ENCODE data around the gene CD8B2.
"Not testable (repeated sequence)": the region's sequence is repeated elsewhere in the genome, so short reads cannot be mapped to it uniquely, and the experiment has no call there.

The CD8B2 gene

GRCh38 chr2:106513391-106513790, 26.2 kb downstream of the CD8B2 start:
- not testable (repeated sequence) for DNase-seq (ENCODE audit: low spot score)

- DNase-seq (ENCODE audit: low spot score), result not testable (repeated sequence)
Observed at GRCh38 chr2:106514827-106515226, 27.7 kb downstream of the CD8B2 start.

DNA sequence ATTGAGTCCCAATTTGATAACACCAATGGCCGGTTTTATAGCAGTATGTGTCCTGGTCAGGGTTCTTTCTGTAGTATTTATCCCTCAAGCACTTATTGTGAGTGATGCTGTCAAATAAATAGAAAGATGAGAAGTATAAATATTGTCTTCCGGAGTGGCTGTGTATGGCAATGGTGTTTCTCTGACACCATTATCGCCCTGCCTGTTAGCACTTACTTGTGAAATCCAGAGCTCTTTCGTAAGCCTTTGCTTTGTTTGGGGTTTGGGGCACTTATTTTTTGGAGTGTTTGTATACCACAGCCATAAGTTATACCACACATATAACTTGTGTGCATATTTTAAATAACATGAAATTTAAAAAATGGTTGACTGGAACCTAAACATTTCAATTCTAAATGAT, 29.3 kb downstream of the CD8B2 start:
- no peak for DNase-seq (ENCODE audit: low spot score)

DNA sequence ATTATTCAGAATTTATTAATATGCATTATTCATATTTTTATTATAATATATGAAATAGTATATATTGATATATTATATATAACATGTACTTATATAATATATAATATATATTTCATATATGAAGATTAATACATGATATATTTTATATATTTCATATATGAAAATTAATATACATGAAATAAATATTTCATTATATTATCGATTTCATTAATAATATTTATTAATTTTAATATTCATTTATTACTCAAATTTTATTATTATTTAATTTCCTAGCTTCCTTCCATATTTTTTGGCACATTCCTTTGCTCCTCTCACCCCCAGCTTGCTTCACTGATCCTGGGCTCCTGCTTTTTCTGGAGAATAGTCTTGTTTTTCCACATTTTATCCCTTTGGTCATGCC, 29.7 kb downstream of the CD8B2 start:
- DNase-seq (ENCODE audit: low spot score), result no peak

DNA sequence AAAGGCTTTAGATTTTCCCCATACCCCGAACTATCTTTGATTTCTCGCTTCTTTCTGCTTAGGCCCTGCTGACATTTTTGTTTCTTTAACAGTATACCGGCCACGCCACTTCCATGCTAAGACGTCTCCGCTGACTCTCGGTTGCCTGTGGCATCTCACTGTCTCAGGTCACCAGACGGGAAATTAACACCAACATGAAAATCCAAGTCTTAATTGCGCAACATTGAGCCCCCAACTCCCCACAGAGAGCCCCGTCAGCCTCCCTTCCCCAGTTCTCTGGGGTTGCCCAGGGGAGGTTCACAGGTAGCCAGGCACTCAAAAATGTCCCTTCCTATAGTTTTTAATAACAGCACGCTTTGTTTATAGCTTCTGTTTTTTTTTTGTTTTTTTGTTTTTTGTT, 30.2 kb downstream of the CD8B2 start:
- DNase-seq (ENCODE audit: low spot score), result no peak

- no peak for DNase-seq (ENCODE audit: low spot score)
Observed at GRCh38 chr2:106519767-106520166, 32.6 kb downstream of the CD8B2 start.

DNA sequence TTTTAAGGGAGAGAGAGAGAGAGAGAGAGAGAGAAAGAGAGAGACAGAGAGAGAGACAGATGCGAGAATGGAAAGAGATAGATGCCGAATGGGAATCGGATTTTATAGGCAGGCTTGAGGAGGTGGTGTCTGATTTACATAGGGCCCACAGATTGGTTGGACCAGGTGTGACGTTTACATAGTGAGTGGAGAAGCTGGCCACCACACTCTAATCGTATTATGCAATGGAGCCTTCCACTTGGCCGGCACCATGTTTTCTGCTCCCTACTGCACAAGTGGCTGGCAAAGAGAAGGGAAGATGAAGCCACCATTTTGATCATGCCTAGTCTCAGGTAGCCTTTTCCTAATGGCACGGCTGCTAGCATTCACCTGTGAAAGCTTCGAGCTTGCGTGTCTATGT, 33.9 kb downstream of the CD8B2 start:
- DNase-seq (ENCODE audit: low spot score), result no peak

GRCh38 chr2:106523976-106524665, 37.0 kb downstream of the CD8B2 start:
- DNase-seq (ENCODE audit: low spot score), result no peak

DNA sequence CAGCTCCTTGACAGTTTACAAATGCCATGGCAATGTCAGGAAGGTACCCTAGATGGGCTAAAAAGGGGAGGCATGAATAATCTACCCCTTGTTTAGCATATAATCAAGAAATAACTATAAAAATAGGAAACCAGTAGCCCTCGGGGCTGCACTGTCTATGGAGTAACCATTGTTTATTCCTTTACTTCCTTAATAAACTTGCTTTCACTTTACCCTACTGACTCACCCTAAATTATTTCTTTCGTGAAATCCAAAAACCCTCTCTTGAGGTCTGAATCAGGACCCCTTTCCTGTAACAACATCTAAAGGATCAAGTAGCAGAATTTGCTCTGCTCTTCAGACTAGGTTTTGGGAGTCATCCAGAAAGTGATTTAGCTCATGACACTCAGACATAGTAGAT, 43.7 kb downstream of the CD8B2 start:
- no peak for DNase-seq (ENCODE audit: low spot score)

GRCh38 chr2:106531676-106532214, 44.6 kb downstream of the CD8B2 start:
- DNase-seq (ENCODE audit: low spot score), result no peak

DNA sequence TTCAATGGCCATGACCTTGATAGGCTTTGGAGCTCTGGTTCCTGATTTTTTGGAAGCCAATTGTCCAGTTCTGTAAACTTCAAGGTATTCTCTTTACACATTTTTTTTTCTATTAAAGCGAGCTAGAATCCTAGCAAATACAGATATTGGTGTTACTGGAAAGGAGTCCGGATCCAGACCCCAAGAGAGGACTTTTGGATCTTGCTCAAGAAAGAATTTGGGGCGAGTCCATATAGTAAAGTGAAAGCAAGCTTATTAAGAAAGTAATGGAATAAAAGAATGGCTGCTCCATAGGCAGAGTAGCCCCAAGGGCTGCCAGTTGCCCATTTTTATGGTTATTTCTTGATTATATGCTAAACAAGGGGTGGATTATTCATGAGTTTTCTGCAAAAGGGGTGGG, 45.1 kb downstream of the CD8B2 start:
- no peak for DNase-seq (ENCODE audit: low spot score)

- no peak for DNase-seq (ENCODE audit: low spot score)
Observed at GRCh38 chr2:106534471-106534870, 47.3 kb downstream of the CD8B2 start.

DNA sequence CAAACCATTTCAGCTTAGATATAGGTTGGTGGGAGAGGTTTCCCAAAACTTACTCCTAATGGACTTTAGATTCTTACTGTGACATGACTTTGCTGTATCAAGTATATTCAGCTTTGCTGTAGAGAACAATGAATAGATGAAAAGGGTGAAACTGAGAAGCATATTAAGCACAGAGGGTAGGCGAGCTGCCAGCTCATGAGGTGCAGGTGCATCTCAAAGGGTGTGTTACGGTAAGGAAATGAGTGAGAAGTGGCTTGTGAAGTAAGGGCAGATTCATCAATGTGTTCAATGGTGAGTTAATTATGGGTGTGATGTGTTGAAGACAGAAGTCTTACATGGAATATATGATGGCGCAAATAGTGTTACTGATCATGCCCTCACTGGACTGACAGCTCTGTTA, 49.3 kb downstream of the CD8B2 start:
- DNase-seq (ENCODE audit: low spot score), result no peak

DNA sequence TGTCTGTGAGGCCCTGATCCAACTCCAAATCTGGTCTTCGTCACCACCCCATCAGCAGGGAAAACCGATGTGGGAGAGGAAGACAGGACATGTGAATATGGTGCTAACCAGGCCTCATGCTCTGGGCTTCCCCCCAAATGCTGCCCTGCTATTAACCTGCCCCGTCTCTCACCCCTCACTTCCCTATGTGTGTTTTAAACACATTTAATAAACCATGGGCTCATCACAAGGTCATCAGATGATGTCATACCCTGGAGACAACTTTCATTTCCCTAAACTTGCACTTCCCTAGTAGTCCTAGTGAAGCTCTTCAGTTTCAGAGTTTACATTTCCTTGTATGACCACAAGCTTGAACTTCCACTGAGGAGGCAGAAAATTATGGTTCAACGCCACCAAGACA, 49.9 kb downstream of the CD8B2 start:
- DNase-seq (ENCODE audit: low spot score), result peak; percentile 2

- no peak for DNase-seq (ENCODE audit: low spot score)
Observed at GRCh38 chr2:106537791-106538191, 50.6 kb downstream of the CD8B2 start.

GRCh38 chr2:106540886-106541285, 53.7 kb downstream of the CD8B2 start:
- no peak for DNase-seq (ENCODE audit: low spot score)

DNA sequence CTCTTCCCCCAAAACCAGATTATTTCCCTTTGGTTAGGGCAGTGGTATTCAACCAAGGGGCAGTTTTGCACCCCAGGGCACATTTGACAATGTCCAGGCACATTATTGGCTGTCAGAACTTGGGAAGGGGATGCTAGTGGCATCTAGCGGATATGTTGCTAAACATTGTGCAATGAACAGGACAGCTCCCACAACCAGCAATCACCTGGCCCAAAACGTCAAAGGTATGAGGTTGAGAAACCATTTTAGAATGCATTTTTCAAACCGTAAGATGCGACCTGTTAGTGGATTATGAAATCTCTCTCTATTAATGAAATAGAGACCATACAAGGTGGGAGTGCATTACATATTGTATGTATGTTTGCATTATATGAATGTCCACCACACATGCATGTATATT, 54.2 kb downstream of the CD8B2 start:
- DNase-seq (ENCODE audit: low spot score), result no peak

GRCh38 chr2:106542746-106543359, 55.7 kb downstream of the CD8B2 start:
- DNase-seq (ENCODE audit: low spot score), result peak; percentile 72

GRCh38 chr2:106545007-106545406, 57.8 kb downstream of the CD8B2 start:
- no peak for DNase-seq (ENCODE audit: low spot score)

DNA sequence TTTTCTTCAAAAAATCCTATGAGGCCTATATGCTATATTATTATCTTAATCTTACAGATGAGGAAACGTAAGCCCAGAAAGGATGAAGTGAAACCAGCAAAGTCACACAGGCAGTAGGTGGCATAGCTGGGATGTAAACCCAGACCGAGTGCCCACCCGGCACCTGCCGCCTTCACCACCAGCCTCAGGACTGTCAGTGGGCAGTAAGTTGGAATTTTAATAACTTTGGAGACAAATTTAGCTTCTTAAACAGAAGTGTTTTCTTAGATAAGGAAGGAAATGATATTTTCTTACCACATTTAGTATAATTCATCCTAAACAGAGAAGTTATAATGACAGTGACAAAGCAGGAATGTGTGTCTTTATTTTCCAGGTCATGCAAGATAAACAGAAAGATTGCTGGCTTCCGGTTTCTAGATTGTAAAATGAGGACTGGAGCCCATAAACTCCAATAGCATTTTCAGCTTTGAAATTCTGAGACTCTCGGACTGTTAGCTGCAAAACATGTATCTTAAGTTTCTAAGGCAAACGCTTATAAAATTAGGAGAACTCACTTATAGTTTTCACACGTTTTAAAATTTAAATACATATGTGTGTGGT, 59.3 kb downstream of the CD8B2 start:
- DNase-seq (ENCODE audit: low spot score), result no peak

DNA sequence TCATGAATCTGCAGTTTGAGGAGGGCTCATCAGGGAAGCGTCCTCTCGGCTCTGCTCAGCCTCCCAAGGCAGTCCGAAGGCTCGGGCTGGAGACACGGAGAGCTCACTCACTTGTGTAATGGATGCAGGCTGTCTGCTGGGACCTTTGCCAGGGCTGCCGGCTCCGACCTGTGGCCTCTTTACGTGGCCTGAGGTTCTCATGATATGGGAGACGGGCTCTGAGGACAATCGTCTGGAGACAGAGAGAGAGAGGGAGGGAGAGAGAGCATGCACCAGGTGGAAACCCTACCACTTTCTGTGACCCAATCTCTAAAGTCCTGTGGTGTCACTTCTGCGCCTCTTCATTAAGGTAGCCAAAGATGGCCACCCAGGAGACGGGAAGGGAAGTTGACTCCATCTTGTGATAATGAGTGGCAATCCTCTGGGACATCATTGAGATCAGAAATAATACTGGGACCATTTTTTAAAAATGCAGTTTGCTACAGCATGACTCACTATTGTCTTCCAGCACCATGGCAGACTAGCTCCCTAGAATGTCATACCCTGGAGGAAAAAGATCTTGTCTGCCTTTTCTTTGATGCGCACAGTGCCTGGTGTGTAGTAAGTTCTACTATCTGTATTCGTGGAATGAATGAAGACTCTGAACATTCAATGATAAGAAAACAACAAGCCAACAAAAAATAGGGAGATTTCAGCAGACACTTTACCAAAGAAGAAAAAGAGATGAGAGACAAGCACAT, 60.2 kb downstream of the CD8B2 start:
- no peak for DNase-seq (ENCODE audit: low spot score)

DNA sequence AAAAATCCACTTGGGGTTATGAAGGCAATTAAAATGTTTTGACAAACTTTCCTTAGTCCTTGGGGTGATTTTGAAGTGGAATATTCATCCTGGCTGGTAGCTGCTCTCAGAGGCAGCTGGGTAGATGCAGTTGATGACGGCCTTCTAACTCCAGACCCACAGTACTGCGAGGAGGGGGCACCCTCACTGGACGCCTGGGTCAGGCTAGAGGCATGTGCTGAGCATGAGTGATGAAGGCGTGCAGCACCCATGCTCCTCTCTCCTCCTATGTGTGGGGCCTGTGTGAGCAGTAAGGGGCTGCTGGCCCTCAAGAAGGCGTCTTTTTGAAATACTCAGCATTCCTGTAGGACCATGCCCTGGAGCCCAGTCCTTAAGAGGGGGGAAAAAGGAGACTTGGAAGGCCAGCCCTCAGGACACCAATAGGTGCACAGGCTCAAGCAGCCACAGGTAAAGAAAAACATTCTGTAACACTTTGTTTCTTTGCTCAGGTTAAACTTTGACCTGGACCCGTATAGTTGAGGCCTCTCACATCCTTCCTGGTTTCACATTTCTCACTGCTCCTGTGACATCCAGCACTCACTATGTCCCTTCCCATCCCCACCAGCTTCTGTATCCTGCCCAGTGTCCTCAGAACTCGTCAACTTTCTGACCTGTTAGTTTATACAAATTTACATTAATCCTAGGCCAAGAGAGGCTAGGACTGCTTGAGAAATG, 64.4 kb downstream of the CD8B2 start:
- no peak for DNase-seq (ENCODE audit: low spot score)
